Endothelial cell (in vitro differentiated cells): Measurements from ENCODE around the gene DAPK2. TPM values are rescaled to one million over a fixed set of nuclear protein-coding genes. Genes with fewer than 3 reads are reported as not detected.
"Not testable (repeated sequence)": the region's sequence is repeated elsewhere in the genome, so short reads cannot be mapped to it uniquely, and the experiment has no call there.

Source experiments
- DNase-seq: peaks from one replicate; pipeline ENCODE4 v3.0.0; 2021; ENCODE audit warnings: low spot score
- H3K27ac Mint-ChIP-seq: one replicate; pipeline ENCODE4 v1.8.0; 2021; ENCODE audit warnings: mixed read lengths, inconsistent platforms; ENCODE audit not compliant: unreplicated experiment
- H3K27me3 Mint-ChIP-seq: one replicate; pipeline ENCODE4 v1.8.0; 2021; ENCODE audit warnings: mild to moderate bottlenecking, moderate library complexity, mixed read lengths, inconsistent platforms; ENCODE audit not compliant: unreplicated experiment
- H3K36me3 Mint-ChIP-seq: one replicate; pipeline ENCODE4 v1.8.0; 2021; ENCODE audit warnings: mild to moderate bottlenecking, low read depth, mixed read lengths, inconsistent platforms; ENCODE audit not compliant: unreplicated experiment
- H3K4me1 Mint-ChIP-seq: one replicate; pipeline ENCODE4 v1.8.0; 2021; ENCODE audit warnings: mild to moderate bottlenecking, mixed read lengths, inconsistent platforms; ENCODE audit not compliant: unreplicated experiment
- H3K4me3 Mint-ChIP-seq: one replicate; pipeline ENCODE4 v1.8.0; 2021; ENCODE audit warnings: mild to moderate bottlenecking, mixed read lengths, inconsistent platforms; ENCODE audit not compliant: unreplicated experiment
- H3K9me3 Mint-ChIP-seq: one replicate; pipeline ENCODE4 v1.8.0; 2021; ENCODE audit warnings: mixed read lengths, inconsistent platforms; ENCODE audit not compliant: unreplicated experiment
- CTCF ChIP-seq: fragments of 200-600 bp; sonication (generic); IDR thresholded peaks from one replicate; pipeline ENCODE4 v1.5.0; 2021; ENCODE audit warnings: antibody characterized with exemption; ENCODE audit not compliant: unreplicated experiment
- total RNA-seq: library from RNA; stranded (reverse); fragmentation: NEBNext Ultra II Directional; extraction: Animal tissue kit (Norgen Biotek cat#: 25700); gene quantifications from one replicate; pipeline ENCODE4 v1.2.1, GENCODE V29; 2021; ENCODE audit not compliant: unreplicated experiment

The DAPK2 gene
- total RNA-seq, 1 donor from 2014 or later, result 10.0 TPM

GRCh38 chr15:63968122-63968524, 78.2 kb downstream of the DAPK2 start:
- no peak for TF ChIP-seq CTCF
- peaks cover 5% of the 10 kb centered on the region for H3K27me3 Mint-ChIP-seq
- no peak overlapping the region for H3K4me3 Mint-ChIP-seq
- H3K36me3 Mint-ChIP-seq, result peaks cover 20% of the 10 kb centered on the region
- peaks cover 40% of the 10 kb centered on the region for H3K4me1 Mint-ChIP-seq
- peaks cover 8% of the 10 kb centered on the region for H3K9me3 Mint-ChIP-seq
- no peak for DNase-seq
- H3K27ac Mint-ChIP-seq, result peak overlapping the region; percentile 30

GRCh38 chr15:63967616-63968015, 78.7 kb downstream of the DAPK2 start:
- Mint-ChIP-seq H3K27me3 (peaks cover 5% of the 10 kb centered on the region), H3K27ac (no peak overlapping the region)
- DNase-seq, result no peak

GRCh38 chr15:63962947-63963721, 83.2 kb downstream of the DAPK2 start:
- Mint-ChIP-seq H3K36me3 (peaks cover 16% of the 10 kb centered on the region), H3K4me3 (peak overlapping the region; percentile 17)
- not testable (repeated sequence) for DNase-seq, H3K4me1 Mint-ChIP-seq, H3K27ac Mint-ChIP-seq, H3K27me3 Mint-ChIP-seq, H3K9me3 Mint-ChIP-seq

More at GRCh38 chr15:63967616-63968015, 78.7 kb downstream of the DAPK2 start:
- peaks cover 40% of the 10 kb centered on the region for H3K4me1 Mint-ChIP-seq
- peaks cover 8% of the 10 kb centered on the region for H3K9me3 Mint-ChIP-seq
- TF ChIP-seq CTCF, result no peak
- peaks cover 20% of the 10 kb centered on the region for H3K36me3 Mint-ChIP-seq
- no peak overlapping the region for H3K4me3 Mint-ChIP-seq

GRCh38 chr15:63953524-63953923, 92.8 kb downstream of the DAPK2 start:
- no peak overlapping the region for H3K4me3 Mint-ChIP-seq

GRCh38 chr15:63950911-63951481, 95.3 kb downstream of the DAPK2 start:
- Mint-ChIP-seq H3K9me3 (no peaks in the 10 kb centered on the region), H3K27me3 (no peaks in the 10 kb centered on the region), H3K4me3 (no peak overlapping the region), H3K27ac (no peak overlapping the region), H3K4me1 (peaks cover 9% of the 10 kb centered on the region), H3K36me3 (no peaks in the 10 kb centered on the region)
- no peak for TF ChIP-seq CTCF
- DNase-seq, result no peak

More at GRCh38 chr15:63953524-63953923, 92.8 kb downstream of the DAPK2 start:
- DNase-seq, result no peak
- Mint-ChIP-seq H3K36me3 (no peaks in the 10 kb centered on the region), H3K27me3 (no peaks in the 10 kb centered on the region), H3K9me3 (no peaks in the 10 kb centered on the region), H3K4me1 (peaks cover 9% of the 10 kb centered on the region), H3K27ac (no peak overlapping the region)
- no peak for TF ChIP-seq CTCF
